Measurements from ENCODE around the gene EFTUD2. TPM values are rescaled to one million over a fixed set of nuclear protein-coding genes. Genes with fewer than 3 reads are reported as not detected.
"Not testable (repeated sequence)": the region's sequence is repeated elsewhere in the genome, so short reads cannot be mapped to it uniquely, and the experiment has no call there.

The EFTUD2 gene
- total RNA-seq, 2 experiments from 2014 or later = 133 to 145 TPM

DNA sequence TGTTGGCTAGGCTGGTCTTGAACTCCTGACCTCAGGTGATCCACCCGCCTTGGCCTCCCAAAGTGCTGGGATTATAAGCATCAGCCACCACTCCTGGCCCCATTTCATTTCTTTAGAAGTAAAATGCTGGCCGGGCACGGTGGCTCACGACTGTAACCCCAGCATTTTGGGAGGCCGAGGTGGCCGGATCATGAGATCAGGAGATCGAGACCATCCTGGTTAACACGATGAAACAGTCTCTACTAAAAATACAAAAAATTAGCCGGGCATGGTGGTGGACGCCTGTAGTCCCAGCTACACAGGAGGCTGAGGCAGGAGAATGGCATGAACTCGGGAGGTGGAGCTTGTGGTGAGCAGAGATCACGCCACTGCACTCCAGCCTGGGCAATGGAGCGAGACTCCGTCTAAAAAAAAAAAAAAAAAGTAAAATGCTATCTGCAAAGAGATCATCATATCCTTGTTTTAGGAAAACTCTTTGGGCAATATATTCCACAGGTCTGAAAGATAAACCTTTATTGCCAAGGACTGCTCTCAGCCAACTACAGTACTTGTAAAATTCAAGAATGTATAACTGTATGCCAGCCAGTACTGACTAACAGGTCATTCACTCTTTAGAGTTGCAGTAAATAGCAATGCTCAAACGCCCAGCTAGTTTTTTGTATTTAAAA lies 73.0 kb downstream of the EFTUD2 start:
- no peak for DNase-seq
- peaks cover 13% of the 10 kb centered on the region for H3K4me1 Mint-ChIP-seq
- peaks cover 37% of the 10 kb centered on the region for H3K27me3 Mint-ChIP-seq
- H3K27ac Mint-ChIP-seq = no peak overlapping the region
- H3K4me3 Mint-ChIP-seq = no peak overlapping the region
- H3K36me3 Mint-ChIP-seq (ENCODE audit: low read depth) = peaks cover 2% of the 10 kb centered on the region
- ChIA-PET CTCF (interaction anchor here (0.6 kb wide), 1 partner anchor 782 kb away, joined by 3 read pairs; no protein-coding TSS in a partner anchor), POLR2A (no interaction called here)
- no peaks in the 10 kb centered on the region for H3K9me3 Mint-ChIP-seq

- CTCF ChIA-PET = not testable (repeated sequence)
Observed at GRCh38 chr17:44825236-44825635, 74.0 kb downstream of the EFTUD2 start.

DNA sequence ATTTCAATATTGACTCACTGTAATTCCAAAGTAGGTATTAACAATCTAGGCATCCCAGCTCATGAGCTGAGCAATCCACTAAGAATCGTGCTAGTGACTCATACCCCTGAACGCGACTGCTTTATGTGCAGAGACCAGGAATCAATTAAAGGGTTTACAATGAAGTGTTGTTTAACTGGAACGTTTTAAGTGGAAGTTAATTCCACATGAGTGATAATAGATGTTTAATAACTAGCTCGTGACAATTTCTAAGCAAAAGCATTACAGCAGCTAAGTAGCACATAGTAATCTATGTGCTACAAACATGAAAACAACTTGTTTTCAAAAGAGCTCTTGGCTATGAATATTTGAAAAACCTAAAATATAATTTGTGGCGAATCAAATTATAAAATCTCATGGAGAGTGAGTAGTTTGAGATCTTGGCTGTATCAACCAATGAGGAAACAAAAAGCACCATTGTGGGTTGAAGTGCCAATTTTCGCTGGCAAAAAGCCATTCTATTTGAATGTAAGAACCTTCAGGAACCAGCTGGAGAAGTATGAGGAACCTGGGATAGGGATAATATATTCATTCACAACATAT lies 78.5 kb downstream of the EFTUD2 start:
- Mint-ChIP-seq H3K27me3 (peaks cover 4% of the 10 kb centered on the region), H3K9me3 (no peaks in the 10 kb centered on the region), H3K4me1 (no peaks in the 10 kb centered on the region), H3K36me3 (ENCODE audit: low read depth) (no peaks in the 10 kb centered on the region), H3K27ac (no peak overlapping the region), H3K4me3 (no peak overlapping the region)
- POLR2A ChIA-PET = no interaction called here
- CTCF ChIA-PET = interaction anchor here (0.6 kb wide), 1 partner anchor 20 kb away, joined by 3 read pairs; no protein-coding TSS in a partner anchor
- no peak for DNase-seq

More at GRCh38 chr17:44825236-44825635, 74.0 kb downstream of the EFTUD2 start:
- H3K27me3 Mint-ChIP-seq = peaks cover 27% of the 10 kb centered on the region
- H3K4me1 Mint-ChIP-seq; DNase-seq; H3K9me3 Mint-ChIP-seq; H3K36me3 Mint-ChIP-seq (ENCODE audit: low read depth); H3K27ac Mint-ChIP-seq; POLR2A ChIA-PET; H3K4me3 Mint-ChIP-seq: not testable (repeated sequence)

- H3K4me1 Mint-ChIP-seq; POLR2A ChIA-PET; H3K9me3 Mint-ChIP-seq; H3K36me3 Mint-ChIP-seq (ENCODE audit: low read depth); H3K27ac Mint-ChIP-seq; H3K27me3 Mint-ChIP-seq; CTCF ChIA-PET; DNase-seq; H3K4me3 Mint-ChIP-seq: not testable (repeated sequence)
Observed at GRCh38 chr17:44818508-44818907, 80.7 kb downstream of the EFTUD2 start.

DNA sequence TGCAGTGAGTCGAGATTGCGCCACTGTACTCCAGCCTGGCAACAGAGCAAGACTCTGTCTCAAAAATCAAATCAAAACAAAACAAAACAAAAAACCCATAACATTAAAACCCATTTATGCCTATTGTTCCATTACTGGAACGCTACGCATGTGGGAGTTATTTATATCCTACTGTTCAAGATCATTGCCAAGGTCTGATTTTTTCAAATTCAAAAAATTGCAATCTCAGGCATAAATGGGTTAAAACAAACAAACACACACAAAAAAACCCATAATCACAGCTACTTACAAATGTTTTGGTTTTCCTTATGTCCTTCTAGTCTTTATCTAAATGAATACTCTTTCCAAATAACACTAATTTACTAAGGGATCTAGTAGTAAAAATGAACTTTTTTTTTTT lies 87.0 kb downstream of the EFTUD2 start:
- Mint-ChIP-seq H3K4me1 (no peaks in the 10 kb centered on the region), H3K27ac (no peak overlapping the region), H3K27me3 (peaks cover 5% of the 10 kb centered on the region), H3K4me3 (no peak overlapping the region), H3K9me3 (no peaks in the 10 kb centered on the region), H3K36me3 (ENCODE audit: low read depth) (no peaks in the 10 kb centered on the region)
- POLR2A ChIA-PET = no interaction called here
- CTCF ChIA-PET = interaction anchor here (1.2 kb wide), 1 partner anchor 15 kb away, joined by 4 read pairs; no protein-coding TSS in a partner anchor
- DNase-seq = no peak

DNA sequence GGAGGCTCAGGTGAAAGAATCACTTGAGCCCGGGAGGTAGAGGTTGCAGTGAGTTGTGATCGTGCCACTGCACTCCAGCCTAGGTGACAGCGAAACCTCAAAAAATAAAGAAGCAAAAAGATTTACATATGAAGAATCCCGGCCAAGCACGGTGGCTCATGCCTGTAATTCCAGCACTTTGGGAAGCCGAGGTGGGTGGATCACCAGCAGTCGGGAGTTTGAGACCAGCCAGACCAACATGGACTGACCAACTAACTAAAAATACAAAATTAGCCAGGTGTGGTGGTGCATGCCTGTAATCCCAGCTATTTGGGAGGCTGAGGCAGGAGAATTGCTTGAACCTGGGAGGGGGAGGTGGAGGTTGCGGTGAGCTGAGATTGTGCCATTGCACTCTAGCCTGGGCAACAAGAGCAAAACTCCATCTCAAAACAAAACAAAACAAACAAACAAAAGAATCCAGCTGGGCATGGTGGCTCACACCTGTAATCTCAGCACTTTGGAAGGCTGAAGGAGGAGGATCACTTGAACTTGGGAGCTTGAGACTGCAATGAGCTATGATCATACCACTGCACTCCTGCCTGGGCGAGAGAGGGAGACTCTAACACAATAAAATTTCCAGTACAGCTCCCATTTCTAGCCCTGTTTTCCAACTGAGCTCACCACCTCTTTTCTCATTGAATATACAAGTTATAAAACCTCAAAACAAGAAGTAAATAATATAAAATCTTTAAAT lies 90.4 kb downstream of the EFTUD2 start:
- CTCF ChIA-PET = interaction anchor here (0.9 kb wide), 1 partner anchor 20 kb away, joined by 5 read pairs; no protein-coding TSS in a partner anchor
- H3K9me3 Mint-ChIP-seq; H3K36me3 Mint-ChIP-seq (ENCODE audit: low read depth); POLR2A ChIA-PET; H3K27me3 Mint-ChIP-seq; H3K4me1 Mint-ChIP-seq; DNase-seq; H3K4me3 Mint-ChIP-seq; H3K27ac Mint-ChIP-seq: not testable (repeated sequence)

GRCh38 chr17:44808156-44808555 lies 91.1 kb downstream of the EFTUD2 start:
- CTCF ChIA-PET = interaction anchor here (1.2 kb wide), 1 partner anchor 327 kb away, joined by 3 read pairs; the partner anchor contains the start of gene ACBD4
- Mint-ChIP-seq H3K27me3 (peaks cover 8% of the 10 kb centered on the region), H3K36me3 (ENCODE audit: low read depth) (no peaks in the 10 kb centered on the region), H3K27ac (no peak overlapping the region), H3K4me1 (no peaks in the 10 kb centered on the region), H3K9me3 (no peaks in the 10 kb centered on the region), H3K4me3 (no peak overlapping the region)
- no peak for DNase-seq
- POLR2A ChIA-PET = no interaction called here

- H3K4me3 Mint-ChIP-seq = no peak overlapping the region
- no peaks in the 10 kb centered on the region for H3K36me3 Mint-ChIP-seq (ENCODE audit: low read depth)
- ChIA-PET CTCF (interaction anchor here (1.2 kb wide), 1 partner anchor 328 kb away, joined by 3 read pairs; the partner anchor contains the start of gene ACBD4), POLR2A (no interaction called here)
- no peaks in the 10 kb centered on the region for H3K9me3 Mint-ChIP-seq
- H3K4me1 Mint-ChIP-seq = no peaks in the 10 kb centered on the region
- peaks cover 9% of the 10 kb centered on the region for H3K27me3 Mint-ChIP-seq
- no peak overlapping the region for H3K27ac Mint-ChIP-seq
- no peak for DNase-seq
Observed at GRCh38 chr17:44807817-44808155, 91.5 kb downstream of the EFTUD2 start.

- DNase-seq = no peak
- no peaks in the 10 kb centered on the region for H3K4me1 Mint-ChIP-seq
- H3K4me3 Mint-ChIP-seq = no peak overlapping the region
- no peaks in the 10 kb centered on the region for H3K36me3 Mint-ChIP-seq (ENCODE audit: low read depth)
- peaks cover 9% of the 10 kb centered on the region for H3K27me3 Mint-ChIP-seq
- CTCF ChIA-PET = interaction anchor here (1.2 kb wide), 1 partner anchor 328 kb away, joined by 3 read pairs; the partner anchor contains the start of gene ACBD4
- no peaks in the 10 kb centered on the region for H3K9me3 Mint-ChIP-seq
- H3K27ac Mint-ChIP-seq = no peak overlapping the region
- POLR2A ChIA-PET = no interaction called here
Observed at GRCh38 chr17:44807093-44807816, 92.0 kb downstream of the EFTUD2 start.

GRCh38 chr17:44804302-44805089 lies 94.7 kb downstream of the EFTUD2 start:
- DNase-seq = no peak
- H3K4me3 Mint-ChIP-seq = no peak overlapping the region
- H3K9me3 Mint-ChIP-seq = no peaks in the 10 kb centered on the region
- CTCF ChIA-PET = interaction anchor here (0.7 to 1.1 kb wide), 2 partner anchors 26 to 666 kb away, joined by 3 read pairs; no protein-coding TSS in a partner anchor
- no peak overlapping the region for H3K27ac Mint-ChIP-seq
- no peaks in the 10 kb centered on the region for H3K4me1 Mint-ChIP-seq
- POLR2A ChIA-PET = no interaction called here
- H3K36me3 Mint-ChIP-seq (ENCODE audit: low read depth) = no peaks in the 10 kb centered on the region
- H3K27me3 Mint-ChIP-seq = peaks cover 12% of the 10 kb centered on the region

DNA sequence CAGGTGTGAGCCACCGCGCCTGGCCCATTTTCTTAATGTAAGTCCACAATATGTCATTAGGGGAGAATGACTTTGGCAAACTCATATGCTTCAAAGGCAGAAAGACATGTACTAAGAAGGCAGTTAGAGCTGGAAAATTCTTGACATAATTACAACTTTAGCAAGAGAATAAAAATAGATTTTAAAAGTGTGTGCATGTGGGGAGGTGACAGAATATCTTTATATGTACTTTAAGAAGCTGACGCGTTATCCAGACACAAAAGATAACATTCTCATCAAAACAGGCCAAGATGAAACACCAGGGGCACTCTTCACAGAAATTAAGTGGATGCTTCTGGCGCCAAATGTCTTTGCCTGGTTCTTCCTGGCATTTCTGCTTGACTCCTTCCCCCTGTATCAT lies 97.4 kb downstream of the EFTUD2 start:
- H3K36me3 Mint-ChIP-seq (ENCODE audit: low read depth) = no peaks in the 10 kb centered on the region
- H3K4me3 Mint-ChIP-seq = no peak overlapping the region

More for the DNA sequence above, 97.4 kb downstream of the EFTUD2 start:
- CTCF ChIA-PET = no interaction called here
- Mint-ChIP-seq H3K4me1 (peaks cover 11% of the 10 kb centered on the region), H3K9me3 (no peaks in the 10 kb centered on the region), H3K27me3 (peaks cover 7% of the 10 kb centered on the region), H3K27ac (no peak overlapping the region)
- no peak for DNase-seq
- POLR2A ChIA-PET = no interaction called here

Data from activated CD4-positive, alpha-beta T cell treated with anti-CD3 and anti-CD28 coated beads, Interleukin-2, amount 10 ng/mL, durations not matched to agents 7 days and 5 days (primary cell).